Occipital lobe (tissue), 2 donors: ENCODE data around the gene ZNF446. TPM values are rescaled to one million over a fixed set of nuclear protein-coding genes. Genes with fewer than 3 reads are reported as not detected.
"Not testable (repeated sequence)": the region's sequence is repeated elsewhere in the genome, so short reads cannot be mapped to it uniquely, and the experiment has no call there.

Source experiments
- DNase-seq: peaks from one replicate; lab custom pipeline; 2025; lab: John Stamatoyannopoulos, UW
- total RNA-seq: library from RNA; depleted of rRNA; stranded (reverse); fragments of >200 nt; gene quantifications from one replicate; pipeline ENCODE4 v1.2.3, GENCODE V29; 2014

The ZNF446 gene
- total RNA-seq, 1 donor from 2014 or later: 7.5 TPM

DNA sequence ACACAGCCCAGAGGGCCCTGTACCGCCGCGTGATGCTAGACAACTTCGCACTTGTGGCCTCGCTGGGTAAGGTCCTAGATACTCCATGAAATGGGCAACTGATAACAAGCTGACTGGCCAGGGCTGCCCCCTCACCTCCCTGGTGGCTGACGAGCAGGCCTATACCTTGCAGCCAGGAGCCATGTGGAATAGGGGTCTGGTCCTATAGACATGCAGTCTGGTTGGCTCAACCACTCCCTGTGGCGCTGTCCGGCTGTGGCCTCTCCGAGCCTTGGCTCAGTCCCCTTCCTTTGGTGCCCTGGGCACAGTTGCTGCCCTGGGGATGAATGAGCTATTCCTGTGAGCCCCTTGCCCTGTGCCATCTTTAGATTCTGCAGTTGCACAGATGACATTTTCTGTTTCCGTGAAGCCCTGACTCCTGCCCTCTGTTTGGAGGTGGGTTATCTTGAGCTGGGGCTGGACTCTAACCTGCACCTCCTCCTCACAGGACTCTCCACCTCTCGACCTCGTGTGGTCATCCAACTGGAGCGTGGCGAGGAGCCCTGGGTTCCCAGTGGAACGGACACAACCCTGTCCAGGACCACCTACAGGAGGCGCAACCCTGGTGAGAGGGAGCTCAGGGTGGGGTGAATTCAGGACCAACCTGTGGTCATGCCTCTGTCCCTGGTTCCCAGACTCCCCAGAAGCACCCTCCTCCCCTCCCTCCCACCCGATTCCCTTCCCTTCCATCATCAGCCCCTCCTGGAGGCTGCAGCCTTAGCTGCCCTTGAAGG is 6.7 kb upstream of the ZNF446 start:
- DNase-seq: no peak

DNA sequence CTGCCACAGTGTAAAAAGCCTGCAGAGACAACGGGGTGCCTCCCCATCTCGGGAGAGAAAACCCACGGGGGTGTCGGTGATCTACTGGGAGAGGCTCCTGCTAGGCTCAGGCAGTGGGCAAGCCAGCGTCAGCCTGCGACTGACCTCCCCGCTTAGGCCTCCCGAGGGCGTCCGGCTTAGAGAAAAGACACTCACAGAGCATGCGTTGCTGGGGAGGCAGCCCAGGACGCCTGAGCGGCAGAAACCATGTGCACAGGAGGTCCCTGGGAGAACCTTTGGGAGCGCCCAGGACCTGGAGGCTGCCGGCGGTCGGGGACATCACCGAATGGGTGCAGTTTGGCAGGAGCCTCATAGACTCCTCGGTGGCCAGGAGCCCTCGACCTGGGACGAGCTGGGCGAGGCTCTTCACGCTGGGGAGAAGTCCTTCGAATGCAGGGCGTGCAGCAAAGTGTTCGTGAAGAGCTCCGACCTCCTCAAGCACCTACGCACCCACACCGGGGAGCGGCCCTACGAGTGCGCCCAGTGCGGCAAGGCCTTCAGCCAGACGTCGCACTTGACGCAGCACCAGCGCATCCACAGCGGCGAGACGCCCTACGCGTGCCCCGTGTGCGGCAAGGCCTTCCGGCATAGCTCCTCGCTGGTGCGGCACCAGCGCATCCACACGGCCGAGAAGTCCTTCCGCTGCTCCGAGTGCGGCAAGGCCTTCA is 5.2 kb upstream of the ZNF446 start:
- not testable (repeated sequence) for DNase-seq

DNA sequence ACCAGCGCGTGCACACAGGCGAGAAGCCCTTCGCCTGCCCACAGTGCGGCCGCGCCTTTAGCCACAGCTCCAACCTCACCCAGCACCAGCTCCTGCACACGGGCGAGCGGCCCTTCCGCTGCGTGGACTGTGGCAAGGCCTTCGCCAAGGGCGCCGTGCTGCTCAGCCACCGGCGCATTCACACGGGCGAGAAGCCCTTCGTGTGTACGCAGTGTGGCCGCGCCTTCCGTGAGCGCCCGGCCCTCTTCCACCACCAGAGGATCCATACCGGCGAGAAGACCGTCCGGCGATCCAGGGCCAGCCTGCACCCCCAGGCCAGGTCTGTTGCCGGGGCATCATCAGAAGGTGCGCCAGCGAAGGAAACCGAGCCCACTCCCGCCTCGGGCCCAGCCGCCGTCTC is 4.4 kb upstream of the ZNF446 start:
- DNase-seq: no peak

DNA sequence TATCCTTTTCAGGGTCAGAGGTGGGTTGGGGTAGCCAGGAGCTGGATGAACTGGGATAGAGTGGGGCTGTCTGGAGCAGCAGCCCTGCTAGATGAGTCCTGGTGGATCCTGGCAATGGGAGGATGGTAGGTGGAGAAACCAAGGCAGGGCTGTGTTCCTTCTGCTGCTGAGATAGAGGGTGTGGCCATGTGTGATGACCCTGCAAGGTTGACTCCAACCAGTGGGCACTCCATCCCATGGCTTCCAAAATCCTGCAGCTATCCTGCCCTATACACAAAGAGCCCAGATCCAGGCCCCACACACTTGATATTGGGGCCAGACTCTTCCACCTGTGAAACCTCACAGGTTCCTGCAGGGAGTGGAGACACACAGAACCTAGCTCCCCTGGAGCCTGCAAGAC is 2.4 kb upstream of the ZNF446 start:
- DNase-seq: no peak

DNA sequence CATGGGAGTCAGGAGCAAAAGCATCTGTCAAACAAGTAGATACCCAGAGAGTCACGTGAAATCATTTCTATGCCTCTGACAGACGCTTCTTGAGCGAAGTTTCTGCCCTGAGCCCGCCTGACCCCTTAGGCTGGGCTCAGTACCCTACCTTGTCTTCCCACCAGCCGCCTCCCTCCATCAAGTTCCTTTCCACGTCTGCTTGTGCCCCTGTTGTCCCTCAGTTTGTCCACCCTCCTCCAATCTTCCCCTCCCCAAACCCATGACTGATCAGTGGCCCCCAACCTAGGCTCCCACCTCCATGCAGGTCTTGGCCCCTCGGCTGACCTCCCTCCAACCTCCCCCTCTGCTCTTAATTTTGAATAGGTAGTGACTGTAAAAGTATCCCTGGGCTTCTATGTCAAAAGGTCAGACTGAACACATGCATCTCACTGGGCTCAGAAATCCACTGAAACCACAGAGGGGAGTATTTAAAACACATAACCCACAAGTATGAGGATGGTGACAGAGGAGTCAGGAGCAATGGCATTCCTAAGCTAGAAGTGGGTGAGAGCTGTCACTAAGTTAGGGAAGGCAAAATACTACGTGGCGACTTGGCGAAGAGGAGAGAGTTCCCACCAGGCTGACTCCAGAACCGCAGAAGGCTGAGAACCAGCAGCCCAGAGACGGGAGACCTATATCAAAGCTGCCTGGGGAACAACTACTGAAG is 1.7 kb upstream of the ZNF446 start:
- DNase-seq: no peak

DNA sequence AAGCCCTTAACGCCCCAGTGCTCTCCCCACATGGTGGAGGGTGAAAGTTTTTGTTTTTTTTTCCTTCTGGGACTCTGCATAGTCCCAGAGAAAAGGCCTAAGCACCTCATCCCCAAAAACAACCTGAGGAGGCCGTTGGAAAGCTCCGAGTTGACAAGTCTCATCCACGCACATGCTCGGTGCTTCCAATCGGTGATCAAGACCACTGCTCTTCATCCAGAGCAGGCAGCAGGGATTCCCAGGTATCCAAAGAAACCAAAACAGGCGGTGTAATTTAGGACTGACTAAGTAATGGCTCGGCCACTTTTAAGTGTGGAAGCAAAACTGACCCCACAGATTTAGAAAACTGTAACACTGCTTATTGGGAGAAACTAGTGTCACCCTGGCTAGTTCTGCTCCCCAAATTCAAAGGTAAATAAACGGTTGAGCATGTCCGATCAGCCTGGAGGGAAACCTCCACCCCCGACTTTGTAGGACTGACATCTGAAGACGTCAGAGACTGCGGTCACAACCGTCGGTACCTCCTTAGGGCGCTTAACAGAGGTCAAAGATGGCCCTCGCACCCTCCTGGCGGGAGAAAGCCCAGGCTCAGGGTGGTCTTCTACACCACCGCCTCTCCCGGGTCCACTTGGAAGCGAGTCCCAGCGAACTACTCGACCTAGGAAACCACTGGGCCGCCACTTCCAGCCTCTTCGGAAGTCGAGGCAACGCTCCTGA is 997 bp upstream of the ZNF446 start:
- DNase-seq: no peak

DNA sequence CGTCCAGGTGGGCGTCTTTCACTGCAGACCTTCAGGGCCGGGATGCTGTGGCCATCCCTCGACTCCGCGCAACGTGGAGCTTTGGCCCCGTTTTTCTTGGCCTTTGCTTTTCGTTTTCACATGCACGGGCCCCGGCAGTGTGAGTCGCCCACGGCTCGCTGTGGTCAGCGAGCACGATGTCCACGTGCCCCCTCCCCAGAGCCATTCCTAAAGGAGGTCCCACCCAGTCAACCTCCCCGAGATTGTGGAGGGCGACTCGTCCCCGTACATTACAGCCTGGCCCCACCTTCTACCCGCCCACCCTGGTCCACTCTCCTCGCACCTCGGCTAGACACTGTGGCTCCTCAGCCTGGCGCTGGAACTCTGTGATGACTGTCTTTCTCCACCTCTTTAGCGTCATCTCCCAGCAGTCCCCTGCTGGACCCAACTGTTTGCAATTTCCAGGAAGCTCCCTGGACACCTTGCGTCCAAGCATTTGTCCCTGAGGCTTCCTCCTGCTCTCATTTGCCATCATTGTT is 405 bp downstream of the ZNF446 start:
- no peak for DNase-seq

DNA sequence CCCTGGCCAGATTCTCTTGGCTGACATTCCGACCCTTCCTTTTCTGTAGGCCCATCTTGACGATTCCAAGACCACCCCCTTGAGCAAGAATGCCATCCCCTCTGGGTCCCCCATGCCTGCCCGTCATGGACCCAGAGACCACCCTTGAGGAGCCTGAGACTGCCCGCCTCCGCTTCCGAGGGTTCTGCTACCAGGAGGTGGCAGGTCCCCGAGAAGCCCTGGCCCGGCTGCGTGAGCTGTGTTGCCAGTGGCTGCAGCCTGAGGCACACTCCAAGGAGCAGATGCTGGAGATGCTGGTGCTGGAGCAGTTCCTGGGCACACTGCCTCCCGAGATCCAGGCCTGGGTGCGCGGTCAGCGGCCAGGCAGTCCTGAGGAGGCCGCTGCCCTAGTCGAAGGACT is 978 bp downstream of the ZNF446 start:
- DNase-seq: no peak

DNA sequence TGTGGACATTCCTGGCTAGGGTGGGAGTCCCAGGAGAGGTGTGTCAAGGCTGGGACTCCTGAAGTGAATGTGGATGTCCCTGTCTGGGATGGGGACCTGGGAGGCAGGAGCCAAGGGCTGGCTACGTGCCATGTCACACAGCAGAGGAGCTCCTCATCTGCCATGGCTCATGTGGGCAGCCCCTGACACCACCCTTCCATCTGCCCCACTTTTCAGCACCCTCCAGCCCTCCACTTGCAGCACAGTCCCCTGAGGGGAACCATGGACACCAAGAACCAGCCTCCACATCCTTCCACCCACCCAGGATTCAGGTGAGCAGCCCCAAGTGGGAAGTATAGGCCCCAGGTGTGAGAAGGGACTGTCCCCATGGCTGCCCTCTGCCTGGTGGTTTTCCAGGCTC is 1.7 kb downstream of the ZNF446 start:
- DNase-seq: no peak

DNA sequence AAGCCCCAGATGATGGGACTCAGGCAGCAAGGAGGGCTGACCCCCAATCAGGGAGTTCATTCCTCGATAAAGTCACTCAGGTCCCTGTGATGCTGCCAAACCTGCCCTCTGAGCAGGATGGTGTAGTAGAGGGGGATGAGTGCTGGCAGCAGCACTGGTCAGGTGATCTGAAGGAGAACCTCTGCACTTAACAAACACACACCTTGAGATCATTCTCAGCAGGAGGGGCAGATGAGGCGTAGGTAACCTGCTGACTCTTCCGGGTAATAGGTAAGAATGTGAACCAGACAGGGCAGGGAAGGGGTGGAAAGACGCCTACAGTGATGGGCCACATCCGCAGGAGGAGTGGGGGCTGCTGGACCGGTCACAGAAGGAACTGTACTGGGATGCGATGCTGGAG is 3.2 kb downstream of the ZNF446 start:
- no peak for DNase-seq

DNA sequence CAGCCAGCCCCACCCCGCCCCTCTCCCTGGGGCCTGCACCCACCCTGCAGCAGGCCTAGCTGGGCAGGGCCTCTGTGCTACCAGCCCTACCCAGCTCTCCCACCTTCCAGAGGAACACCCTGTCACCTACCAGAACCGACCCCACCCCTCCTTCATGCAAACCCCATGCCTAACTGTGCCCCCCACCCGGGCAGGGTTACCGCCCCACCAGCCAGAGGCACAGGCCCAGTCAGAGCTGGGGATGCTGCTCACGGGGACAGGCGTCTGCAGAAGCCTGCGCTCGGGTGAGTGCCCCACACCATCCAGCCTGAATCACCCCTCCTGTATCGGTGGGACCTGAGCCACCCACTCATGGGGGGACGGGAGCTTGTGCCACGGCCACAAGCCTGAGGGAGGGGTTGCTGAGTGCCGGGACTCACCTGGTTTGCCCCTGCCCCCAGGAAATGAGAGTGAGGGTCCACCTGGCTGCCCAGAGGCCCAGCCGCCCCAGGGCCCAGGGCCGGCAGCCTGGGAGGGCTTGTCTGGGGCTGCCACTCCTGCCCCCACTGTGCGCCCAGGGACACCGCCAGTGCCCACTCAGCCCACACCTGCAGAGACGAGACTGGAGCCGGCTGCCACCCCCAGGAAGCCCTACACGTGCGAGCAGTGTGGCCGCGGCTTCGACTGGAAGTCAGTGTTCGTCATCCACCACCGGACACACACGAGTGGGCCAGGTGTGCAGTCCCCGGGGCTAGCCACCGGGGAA is 3.8 kb downstream of the ZNF446 start:
- DNase-seq: no peak

DNA sequence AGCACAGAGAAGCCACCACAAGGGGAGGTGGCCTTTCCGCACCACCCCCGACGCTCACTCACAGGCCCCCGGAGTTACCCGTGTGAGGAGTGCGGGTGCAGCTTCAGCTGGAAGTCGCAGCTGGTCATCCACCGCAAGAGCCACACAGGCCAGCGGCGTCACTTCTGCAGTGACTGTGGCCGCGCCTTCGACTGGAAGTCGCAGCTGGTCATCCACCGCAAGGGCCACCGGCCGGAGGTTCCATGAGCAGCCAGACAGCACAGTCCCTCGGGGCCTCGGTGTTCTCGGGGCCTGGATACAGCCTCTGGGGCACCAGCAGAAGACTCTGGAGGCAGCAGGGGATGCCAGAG is 4.3 kb downstream of the ZNF446 start:
- no peak for DNase-seq

DNA sequence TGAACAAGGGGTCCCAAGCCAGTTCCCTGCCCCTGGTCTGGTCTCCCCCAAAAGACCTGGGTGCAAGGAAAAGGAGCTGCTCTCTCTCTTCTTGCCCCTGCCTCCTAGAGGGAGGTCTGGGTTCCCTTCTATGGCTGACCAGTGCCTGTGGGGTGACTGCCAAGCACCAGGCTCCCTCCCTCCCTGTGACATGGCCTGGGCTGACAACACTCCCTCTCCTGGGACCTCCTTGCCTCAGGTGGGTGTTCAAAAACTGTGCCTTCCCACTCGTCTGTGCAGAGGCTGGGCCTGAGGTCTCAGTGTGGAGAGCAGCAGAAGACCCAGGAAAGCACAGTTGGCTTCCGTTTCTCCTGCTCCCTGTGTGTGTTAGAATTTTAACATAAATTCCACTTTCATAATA is 4.7 kb downstream of the ZNF446 start:
- no peak for DNase-seq

DNA sequence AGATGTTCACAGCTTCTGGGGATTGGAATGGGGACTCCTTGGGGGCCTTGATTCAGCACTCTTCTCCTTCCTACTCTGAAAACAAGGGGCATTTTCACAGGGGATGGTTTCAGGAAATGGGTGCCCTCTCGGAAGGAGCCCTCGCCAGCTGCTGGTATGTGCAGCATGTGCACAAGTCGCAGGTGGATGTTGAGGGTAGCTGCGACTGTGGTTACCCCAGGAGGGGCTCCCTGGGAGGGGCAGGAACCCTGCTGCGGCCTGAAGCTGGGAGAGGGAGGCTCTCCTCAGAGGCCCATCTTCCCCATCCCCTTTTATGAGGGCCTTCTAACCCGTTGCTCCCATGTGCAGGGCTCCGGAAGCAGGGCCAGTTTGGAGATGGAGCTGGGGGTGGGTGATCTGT is 6.2 kb downstream of the ZNF446 start:
- DNase-seq: no peak

DNA sequence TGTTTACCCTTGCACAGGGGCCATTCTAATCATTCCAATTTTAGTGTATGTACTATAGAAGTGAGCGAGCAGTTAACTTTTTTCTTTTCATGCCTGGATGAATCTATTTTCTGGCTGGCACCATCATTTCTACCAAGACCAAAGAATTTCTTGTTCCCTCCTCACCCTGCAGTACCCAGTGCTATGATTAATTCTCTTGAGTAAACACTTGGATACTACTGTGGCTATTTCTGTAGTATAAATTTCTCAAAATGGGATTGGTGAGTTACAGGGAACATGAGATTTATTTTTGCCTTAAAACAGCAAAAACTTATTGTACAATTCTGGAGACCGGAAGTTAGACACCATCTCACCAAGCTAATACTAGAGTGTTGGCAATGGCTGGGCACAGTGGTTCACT is 7.6 kb downstream of the ZNF446 start:
- no peak for DNase-seq

DNA sequence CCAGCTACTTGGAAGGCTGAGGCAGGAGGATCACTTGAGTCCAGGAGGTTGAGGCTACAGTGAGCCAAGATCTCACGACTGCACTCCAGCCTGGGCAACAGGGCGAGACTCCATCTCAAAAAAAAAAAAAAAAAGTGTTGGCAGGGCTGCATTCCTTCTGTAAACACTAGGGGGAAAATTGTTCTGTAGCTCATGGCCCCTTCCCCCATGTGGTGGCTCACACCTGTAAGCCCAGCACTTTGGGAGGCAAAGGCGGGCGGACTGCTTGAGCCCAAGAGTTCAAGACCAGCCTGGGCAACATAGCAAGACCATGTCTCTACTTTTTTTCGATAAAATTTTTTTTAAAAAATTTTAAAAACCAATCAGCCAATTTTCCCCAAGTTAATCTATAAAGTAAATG is 8.2 kb downstream of the ZNF446 start:
- DNase-seq: not testable (repeated sequence)

DNA sequence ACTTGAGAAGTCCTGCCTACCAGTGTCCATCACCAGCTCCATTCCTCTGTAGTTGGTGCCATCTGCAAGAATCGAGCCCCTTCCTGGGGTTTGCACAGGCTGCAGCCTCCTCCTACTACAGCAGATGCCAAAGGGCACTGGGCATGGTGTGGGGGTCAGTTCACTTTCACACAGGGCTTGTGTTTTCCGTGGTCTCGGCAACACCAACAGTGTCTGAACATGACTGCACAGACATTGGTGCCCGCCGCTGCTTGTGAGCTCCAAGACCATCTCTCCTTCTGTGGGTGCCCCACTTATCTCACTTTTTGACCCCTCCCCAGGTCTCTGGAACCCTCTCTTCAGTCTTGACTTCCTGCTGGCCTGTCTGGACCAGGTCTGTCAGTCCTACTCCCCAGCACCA is 15.2 kb downstream of the ZNF446 start:
- DNase-seq: no peak

DNA sequence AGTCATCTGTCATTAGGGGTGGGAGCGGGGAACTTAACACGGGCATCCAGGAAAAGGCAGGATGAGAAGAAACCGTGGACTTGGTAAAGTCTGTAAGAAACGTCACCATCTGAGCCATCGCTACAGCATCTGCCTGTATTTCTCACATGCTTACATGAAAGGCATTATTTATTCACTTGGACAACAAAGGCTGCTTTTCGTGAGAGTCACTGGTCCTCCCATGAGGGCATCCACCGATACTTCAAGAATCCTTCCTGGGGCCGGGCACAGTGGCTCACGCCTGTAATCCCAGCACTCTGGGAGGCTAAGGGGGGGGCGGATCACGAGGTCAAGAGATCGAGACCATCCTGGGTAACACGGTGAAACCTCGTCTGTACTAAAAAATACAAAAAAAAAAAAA is 16.1 kb downstream of the ZNF446 start:
- no peak for DNase-seq

DNA sequence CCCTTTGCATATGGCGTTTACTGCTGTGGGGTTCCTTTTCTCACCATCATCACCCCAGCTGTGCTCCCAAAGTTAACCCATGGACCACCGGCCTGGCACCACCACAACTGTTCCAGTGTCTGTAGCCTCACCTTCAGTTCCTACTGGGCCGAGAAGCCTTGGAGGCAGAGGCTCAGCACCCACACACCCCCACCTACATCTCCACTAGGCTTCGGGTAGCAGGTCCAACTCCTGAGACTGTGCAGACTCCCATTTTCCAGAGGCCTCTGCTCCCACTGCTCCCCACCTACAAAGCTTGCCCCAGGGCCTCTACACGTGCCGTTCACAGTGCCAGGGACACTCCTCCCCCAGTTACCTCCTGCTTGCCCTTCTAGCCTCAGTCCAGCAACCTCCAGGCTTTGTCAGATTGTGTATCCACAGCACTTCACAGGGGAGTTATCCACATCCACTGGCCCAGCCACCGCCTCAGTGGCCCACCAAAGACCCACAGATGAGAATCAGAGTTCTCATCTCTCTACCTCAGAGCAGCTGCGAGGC is 21.6 kb downstream of the ZNF446 start:
- DNase-seq: no peak

DNA sequence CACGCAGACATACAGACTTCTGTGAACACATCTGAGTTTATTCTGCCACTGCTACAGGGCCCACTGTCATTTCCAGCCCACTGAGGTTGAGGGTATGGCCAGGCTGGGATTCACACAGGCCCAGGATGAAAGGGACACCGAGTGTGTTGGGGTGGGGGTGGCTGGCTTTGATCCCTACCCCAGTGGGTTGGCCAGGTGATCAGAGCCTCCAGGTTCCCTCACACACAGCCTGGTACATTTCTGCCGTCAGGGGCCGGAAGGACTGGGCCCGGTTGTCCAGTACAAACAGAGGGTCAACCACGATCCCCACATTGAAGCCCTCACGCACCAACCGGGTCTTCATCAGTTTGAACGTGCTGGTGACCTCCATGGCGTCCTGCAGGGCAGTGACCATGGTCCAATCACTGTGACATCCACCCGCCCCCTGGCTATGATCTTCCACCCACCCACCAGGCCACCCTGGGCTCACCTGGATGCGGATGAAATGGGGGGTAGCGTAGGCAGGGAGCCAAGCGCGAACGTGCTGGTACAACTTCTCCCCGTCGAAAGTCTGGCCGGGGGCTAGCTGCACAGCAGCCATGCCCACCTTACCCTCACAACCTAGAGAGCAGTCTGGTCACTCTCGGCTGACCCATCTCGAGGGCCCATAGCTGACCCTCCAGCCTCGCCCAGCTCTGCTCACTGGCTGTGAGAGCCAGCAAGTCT is 22.3 kb downstream of the ZNF446 start:
- DNase-seq: no peak
